WTC11 (cell line): Measurements from ENCODE around the gene AVL9. TPM values are rescaled to one million over a fixed set of nuclear protein-coding genes. Genes with fewer than 3 reads are reported as not detected.

Experiments
- ATAC-seq: fragments of 200-7000 bp; cut with Tn5 transposase; 2 replicates; pipeline ENCODE4 v1.10.0; 2021; ENCODE audit warnings: mild to moderate bottlenecking, moderate library complexity
- CTCF ChIA-PET: fragments of 300-600 bp; sonication (Branson Sonifier 250); formaldehyde crosslinking; loops from one replicate; lab custom pipeline; 2021; ENCODE audit warnings: antibody characterized with exemption; lab: Charles Lee
- POLR2A ChIA-PET: fragments of 350-600 bp; sonication (Branson Sonifier 250); formaldehyde crosslinking; loops from one replicate; lab custom pipeline; 2021; ENCODE audit warnings: antibody characterized with exemption; lab: Charles Lee
- DNase-seq: peaks from one replicate; pipeline ENCODE4 v3.0.0; 2021; ENCODE audit warnings: low spot score
- H3K27ac Mint-ChIP-seq: 2 replicates; pipeline ENCODE4 v1.8.0; 2021; ENCODE audit warnings: mixed read lengths
- H3K27me3 Mint-ChIP-seq: 2 replicates; pipeline ENCODE4 v1.8.0; 2021; ENCODE audit warnings: low read depth, mild to moderate bottlenecking, moderate library complexity, mixed read lengths
- H3K36me3 Mint-ChIP-seq: 2 replicates; pipeline ENCODE4 v1.8.0; 2021; ENCODE audit warnings: mixed read lengths
- H3K4me1 Mint-ChIP-seq: 2 replicates; pipeline ENCODE4 v1.8.0; 2022; ENCODE audit warnings: mixed read lengths
- H3K4me3 Mint-ChIP-seq: 2 replicates; pipeline ENCODE4 v1.8.0; 2021; ENCODE audit warnings: mild to moderate bottlenecking, moderate library complexity, mixed read lengths
- H3K9me3 Mint-ChIP-seq: 2 replicates; pipeline ENCODE4 v1.8.0; 2021; ENCODE audit warnings: mixed read lengths
- E2F4 ChIP-seq: sonication (generic); formaldehyde crosslinking; IDR thresholded peaks from 2 replicates; pipeline ENCODE4 v1.8.1; 2022; ENCODE audit warnings: low read depth, mild to moderate bottlenecking, moderate library complexity, missing genetic modification reagents, borderline replicate concordance
- E2F5 ChIP-seq: sonication (generic); formaldehyde crosslinking; IDR thresholded peaks from 2 replicates; pipeline ENCODE4 v1.8.1; 2022; ENCODE audit warnings: mild to moderate bottlenecking, moderate library complexity, missing genetic modification reagents
- ERG ChIP-seq: fragments of 250-450 bp; sonication (Bioruptor Pico); IDR thresholded peaks from 2 replicates; pipeline ENCODE4 v1.8.0; 2021; ENCODE audit warnings: mild to moderate bottlenecking
- FOXJ3 ChIP-seq: sonication (generic); formaldehyde crosslinking; IDR thresholded peaks from 2 replicates; pipeline ENCODE4 v1.9.0; 2021; ENCODE audit warnings: missing genetic modification reagents, mild to moderate bottlenecking, borderline replicate concordance
- FOXK1 ChIP-seq: sonication (generic); formaldehyde crosslinking; IDR thresholded peaks from 2 replicates; pipeline ENCODE4 v1.8.0; 2022; ENCODE audit warnings: mild to moderate bottlenecking, moderate library complexity, missing genetic modification reagents
- FOXP1 ChIP-seq: sonication (generic); formaldehyde crosslinking; IDR thresholded peaks from 2 replicates; pipeline ENCODE4 v1.8.0; 2022; ENCODE audit warnings: missing genetic modification reagents, mild to moderate bottlenecking, moderate library complexity, borderline replicate concordance
- FOXP4 ChIP-seq: sonication (generic); formaldehyde crosslinking; IDR thresholded peaks from 2 replicates; pipeline ENCODE4 v1.8.0; 2022; ENCODE audit warnings: mild to moderate bottlenecking, missing genetic modification reagents
- IRF1 ChIP-seq: sonication (generic); formaldehyde crosslinking; IDR thresholded peaks from 2 replicates; pipeline ENCODE4 v1.8.0; 2023; ENCODE audit warnings: missing genetic modification reagents
- KAT7 ChIP-seq: sonication (generic); formaldehyde crosslinking; IDR thresholded peaks from 2 replicates; pipeline ENCODE4 v1.8.1; 2023; ENCODE audit warnings: missing genetic modification reagents, mild to moderate bottlenecking, borderline replicate concordance
- MXD4 ChIP-seq: fragments of 250-450 bp; sonication (Bioruptor Pico); IDR thresholded peaks from 2 replicates; pipeline ENCODE4 v1.8.0; 2021; ENCODE audit warnings: mild to moderate bottlenecking, moderate library complexity, borderline replicate concordance
- MYBL2 ChIP-seq: sonication (generic); formaldehyde crosslinking; IDR thresholded peaks from 2 replicates; pipeline ENCODE4 v1.8.1; 2023; ENCODE audit warnings: mild to moderate bottlenecking, moderate library complexity, missing genetic modification reagents
- PRDM15 ChIP-seq: sonication (generic); formaldehyde crosslinking; IDR thresholded peaks from 2 replicates; pipeline ENCODE4 v1.8.0; 2022; ENCODE audit warnings: missing genetic modification reagents
- TEAD1 ChIP-seq: sonication (generic); formaldehyde crosslinking; IDR thresholded peaks from 2 replicates; pipeline ENCODE4 v1.8.0; 2022; ENCODE audit warnings: mild to moderate bottlenecking, missing genetic modification reagents
- TEAD4 ChIP-seq: sonication (generic); formaldehyde crosslinking; IDR thresholded peaks from 2 replicates; pipeline ENCODE4 v1.8.0; 2022; ENCODE audit warnings: mild to moderate bottlenecking, missing genetic modification reagents
- ZNF121 ChIP-seq: sonication (generic); formaldehyde crosslinking; IDR thresholded peaks from 2 replicates; pipeline ENCODE4 v1.8.0; 2023; ENCODE audit warnings: missing genetic modification reagents
- ZNF263 ChIP-seq: sonication (generic); formaldehyde crosslinking; IDR thresholded peaks from 2 replicates; pipeline ENCODE4 v1.8.1; 2022; ENCODE audit warnings: low read depth, mild to moderate bottlenecking, moderate library complexity, missing genetic modification reagents
- ZNF423 ChIP-seq: fragments of 250-450 bp; sonication (Bioruptor Pico); IDR thresholded peaks from 2 replicates; pipeline ENCODE4 v2.1.2; 2022; ENCODE audit warnings: mild to moderate bottlenecking, moderate library complexity
- total RNA-seq: library from RNA; stranded (reverse); gene quantifications from 3 replicates; pipeline ENCODE4 v1.2.3, GENCODE V29; 2021

The AVL9 gene
- total RNA-seq, 1 experiment from 2014 or later = 55.6 TPM

GRCh38 chr7:32490127-32490796 lies 5.0 kb upstream of the AVL9 start, which contains the start of gene LSM5 (continued):
- TF ChIP-seq ERG (CRISPR knock-in tag) (no peak), E2F5 (0 out of 2 replicates have a peak, but pooled peaks have one; percentile 35), IRF1 (peak; percentile 69; the same call in 1 of the 2 replicates), TEAD4 (peak; percentile 52; the same call in 1 of the 2 replicates), FOXP1 (peak; percentile 84; the same call in 1 of the 2 replicates), ZNF121 (CRISPR knock-in tag) (no peak), FOXP4 (CRISPR knock-in tag) (peak; percentile 73; the same call in 1 of the 2 replicates), PRDM15 (CRISPR knock-in tag) (no peak), FOXK1 (CRISPR knock-in tag) (peak; percentile 93), FOXJ3 (CRISPR knock-in tag) (no peak), ZNF423 (CRISPR knock-in tag) (no peak), E2F4 (CRISPR knock-in tag) (0 out of 2 replicates have a peak, but pooled peaks have one; percentile 37), ZNF263 (CRISPR knock-in tag) (no peak), KAT7 (CRISPR knock-in tag) (peak; percentile 90), MYBL2 (CRISPR knock-in tag) (peak; percentile 96)

GRCh38 chr7:32494946-32495297 lies 367 bp upstream of the AVL9 start:
- H3K4me1 Mint-ChIP-seq = peaks cover 16% of the 10 kb centered on the region
- H3K9me3 Mint-ChIP-seq = peaks cover 3% of the 10 kb centered on the region
- H3K27ac Mint-ChIP-seq = peak overlapping the region; percentile 96
- DNase-seq = no peak
- TF ChIP-seq MXD4 (CRISPR knock-in tag) (no peak), TEAD1 (0 out of 2 replicates have a peak, but pooled peaks have one; percentile 3)
- H3K27me3 Mint-ChIP-seq = no peaks in the 10 kb centered on the region; the same call in 1 of the 2 replicates
- POLR2A ChIA-PET = interaction anchor here (1.0 to 1.5 kb wide), 6 partner anchors 17 to 568 kb away, joined by 3 to 8 read pairs (median 3); partner anchors contain the start of gene NT5C3A
- H3K36me3 Mint-ChIP-seq = peaks cover 13% of the 10 kb centered on the region
- H3K4me3 Mint-ChIP-seq = peak overlapping the region; percentile 97
- CTCF ChIA-PET = interaction anchor here (0.9 kb wide), 1 partner anchor 15 kb away, joined by 3 read pairs; no protein-coding TSS in a partner anchor
- ATAC-seq = no peak
